ENCODE measurements around the gene MORF4L2. TPM values are rescaled to one million over a fixed set of nuclear protein-coding genes. Genes with fewer than 3 reads are reported as not detected.
"Not testable (repeated sequence)": the region's sequence is repeated elsewhere in the genome, so short reads cannot be mapped to it uniquely, and the experiment has no call there.

MORF4L2 gene
- total RNA-seq, 5 donors from 2014 or later (not counting 1 experiment from before 2014, with no cell fraction given): 72.4 to 152 (median 86.9) TPM

DNA sequence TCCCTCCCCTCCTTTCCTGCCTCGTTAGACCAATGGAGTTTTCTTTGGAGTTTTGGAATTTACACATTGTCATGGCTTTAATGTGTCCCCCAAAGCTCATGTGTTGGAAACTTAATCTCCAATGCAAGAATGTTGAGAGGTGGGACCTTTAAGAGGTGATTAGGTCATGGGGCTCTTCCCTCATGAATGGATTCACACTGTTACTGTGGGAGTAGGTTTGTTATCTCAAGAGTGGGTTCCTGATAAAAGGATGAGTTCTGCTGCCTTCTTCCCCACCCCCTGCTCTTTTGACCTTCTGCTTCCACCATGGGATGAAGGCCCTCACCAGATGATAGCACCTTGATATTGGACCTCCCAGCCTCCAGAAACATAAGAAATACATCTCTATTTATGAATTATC, 16.8 kb downstream of the MORF4L2 start:
- H3K27me3 ChIP-seq (replicated peaks in 1 of 2; ENCODE audit: control insufficient read depth in 2 of 2, extremely low read depth in 1 of 2, insufficient read depth in 2 of 2, low read length in 1 of 2): no peaks in the 10 kb centered on the region
- H3K9me3 Mint-ChIP-seq: no peaks in the 10 kb centered on the region
- WGBS (ENCODE audit: insufficient coverage): no CpG with 5 or more reads among the region's 1 CpG
- H3K27ac ChIP-seq (ENCODE audit: low read length): no peak overlapping the region
- no peak overlapping the region for H3K4me3 Mint-ChIP-seq
- peaks cover 2 to 8% of the 10 kb centered on the region in 2 donors for H3K27me3 Mint-ChIP-seq
- ChIA-PET POLR2A (no interaction called here), CTCF (no interaction called here)
- no peak overlapping the region for H3K27ac Mint-ChIP-seq
- H3K4me1 ChIP-seq (ENCODE audit: control insufficient read depth in 1 of 2, extremely low read depth in 1 of 2, insufficient read depth in 2 of 2, low read length in 2 of 2): no peaks in the 10 kb centered on the region
- H3K4me3 ChIP-seq (ENCODE audit: control insufficient read depth in 1 of 2, extremely low read depth in 1 of 2, low read length in 1 of 2): no peak overlapping the region
- ATAC-seq (replicated peaks in 1 of 4): no peak
- no peaks in the 10 kb centered on the region for H3K9me3 ChIP-seq
- H3K4me1 Mint-ChIP-seq: no peaks in the 10 kb centered on the region
- peaks cover 0 to 4% of the 10 kb centered on the region in 2 donors for H3K36me3 ChIP-seq (ENCODE audit: control insufficient read depth in 2 of 2, extremely low read depth in 1 of 2, insufficient read depth in 1 of 2, low read length in 1 of 2)
- DNase-seq: no peak
- no peaks in the 10 kb centered on the region for H3K36me3 Mint-ChIP-seq

DNA sequence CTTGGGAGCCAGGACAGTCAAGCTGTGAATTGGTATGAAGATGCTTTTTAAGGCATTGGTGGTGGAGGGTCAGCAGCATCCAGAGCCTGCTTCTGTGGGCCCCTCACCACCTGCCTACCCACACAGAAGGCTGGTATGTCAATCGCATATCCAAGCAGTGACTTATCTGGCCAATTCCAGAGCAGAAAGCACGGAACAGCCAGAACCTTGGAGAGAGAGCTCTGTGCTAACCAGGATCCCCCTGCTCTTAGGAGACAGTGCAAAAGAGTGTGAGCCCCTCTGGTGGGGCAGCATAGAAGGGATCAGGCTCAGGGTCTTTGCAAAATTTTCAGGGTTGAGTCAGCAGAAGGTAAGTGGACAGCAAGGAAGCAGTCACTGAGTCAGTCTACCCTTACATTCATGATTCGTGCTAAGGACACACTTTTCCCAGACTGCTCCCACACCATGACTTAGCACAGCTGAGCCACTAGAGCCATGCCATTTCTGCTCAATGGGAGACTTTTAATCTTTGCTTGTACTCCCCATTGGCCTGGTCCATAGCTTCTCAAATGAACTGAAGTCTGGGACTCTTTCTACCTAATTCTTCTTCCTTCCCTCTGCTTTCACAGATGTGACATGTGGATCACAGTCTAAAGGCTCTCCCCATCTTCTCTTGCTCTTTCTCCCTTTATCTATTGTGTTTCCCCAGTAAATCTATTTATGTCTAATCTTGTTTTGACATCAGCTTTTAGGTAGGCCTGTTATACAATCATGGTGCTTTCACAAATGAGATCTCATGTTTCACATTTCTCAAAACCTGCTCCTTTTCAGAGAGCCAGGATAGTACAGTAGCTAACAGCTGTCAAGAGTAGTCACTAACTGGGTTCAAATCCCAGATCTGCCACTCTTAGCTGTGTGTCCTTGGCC, 20.0 kb downstream of the MORF4L2 start:
- CTCF ChIA-PET: interaction anchor here in 1 of 2 donors (0.6 kb wide), 1 partner anchor 22 kb away, joined by 5 read pairs; no protein-coding TSS in a partner anchor
- Histone ChIP-seq H3K27ac (ENCODE audit: low read length) (no peak overlapping the region), H3K36me3 (ENCODE audit: control insufficient read depth in 2 of 2, extremely low read depth in 1 of 2, insufficient read depth in 1 of 2, low read length in 1 of 2) (no peaks in the 10 kb centered on the region), H3K27me3 (replicated peaks in 1 of 2; ENCODE audit: control insufficient read depth in 2 of 2, extremely low read depth in 1 of 2, insufficient read depth in 2 of 2, low read length in 1 of 2) (peaks cover 0 to 7% of the 10 kb centered on the region in 2 experiments), H3K4me3 (ENCODE audit: control insufficient read depth in 1 of 2, extremely low read depth in 1 of 2, low read length in 1 of 2) (no peak overlapping the region), H3K4me1 (ENCODE audit: control insufficient read depth in 1 of 2, extremely low read depth in 1 of 2, insufficient read depth in 2 of 2, low read length in 2 of 2) (no peaks in the 10 kb centered on the region), H3K9me3 (no peaks in the 10 kb centered on the region)
- H3K4me3 Mint-ChIP-seq: no peak overlapping the region
- ATAC-seq (replicated peaks in 1 of 4): no peak
- WGBS (ENCODE audit: insufficient coverage): no CpG with 5 or more reads among the region's 3 CpGs
- POLR2A ChIA-PET: interaction anchor here (0.6 kb wide), 2 partner anchors 10 to 39 kb away, joined by 3 read pairs; no protein-coding TSS in a partner anchor
- H3K27ac Mint-ChIP-seq: no peak overlapping the region
- H3K9me3 Mint-ChIP-seq: no peaks in the 10 kb centered on the region
- H3K27me3 Mint-ChIP-seq: peaks cover 12 to 23% of the 10 kb centered on the region in 2 donors
- no peak for DNase-seq
- H3K4me1 Mint-ChIP-seq: peaks cover 0 to 8% (median 3%) of the 10 kb centered on the region in 3 donors
- no peaks in the 10 kb centered on the region for H3K36me3 Mint-ChIP-seq

DNA sequence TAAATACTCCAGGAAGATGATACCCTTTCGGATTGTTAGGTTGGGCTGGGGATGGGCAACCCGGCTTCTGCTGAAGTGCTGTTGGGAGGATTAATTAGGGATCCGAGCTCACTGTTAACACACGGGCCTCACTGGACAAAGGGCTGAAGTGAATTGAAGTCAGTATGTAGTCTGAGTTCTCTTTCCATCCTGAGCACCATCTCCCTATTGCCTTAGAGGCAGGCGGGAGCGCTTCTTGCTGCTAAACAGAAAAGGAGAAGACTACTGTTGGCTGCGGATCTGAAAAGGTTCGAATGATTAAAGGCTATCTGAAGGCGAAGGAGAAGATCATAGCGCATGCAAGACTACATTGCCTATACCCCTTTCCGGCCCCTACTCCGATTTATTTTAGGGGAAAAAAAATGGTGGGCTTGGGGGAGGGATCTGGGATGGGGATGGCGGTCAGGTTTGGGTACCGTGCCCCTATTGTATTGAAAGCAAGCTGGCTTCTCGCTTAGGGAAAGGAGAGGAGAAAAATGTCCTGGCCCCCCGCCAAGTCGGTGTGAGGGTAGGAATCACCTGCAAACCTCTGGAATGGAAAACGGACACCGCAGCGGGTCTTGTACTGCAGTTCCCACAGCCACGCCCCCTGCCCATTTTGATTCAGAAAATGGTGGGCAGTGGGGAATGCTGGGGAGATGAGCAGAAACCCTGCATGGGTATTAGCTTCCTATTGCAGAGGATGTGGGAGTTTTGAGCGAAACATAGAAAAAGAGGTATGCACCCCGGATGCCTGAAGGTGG, 22.3 kb downstream of the MORF4L2 start:
- Mint-ChIP-seq H3K36me3 (no peaks in the 10 kb centered on the region), H3K9me3 (no peaks in the 10 kb centered on the region), H3K27me3 (peaks cover 18 to 31% of the 10 kb centered on the region in 2 donors), H3K4me3 (no peak overlapping the region), H3K4me1 (peaks cover 0 to 8% (median 3%) of the 10 kb centered on the region in 3 donors), H3K27ac (no peak overlapping the region)
- POLR2A ChIA-PET: no interaction called here
- Histone ChIP-seq H3K27me3 (replicated peaks in 1 of 2; ENCODE audit: control insufficient read depth in 2 of 2, extremely low read depth in 1 of 2, insufficient read depth in 2 of 2, low read length in 1 of 2) (peaks cover 0 to 7% of the 10 kb centered on the region in 2 experiments), H3K9me3 (no peaks in the 10 kb centered on the region), H3K4me1 (ENCODE audit: control insufficient read depth in 1 of 2, extremely low read depth in 1 of 2, insufficient read depth in 2 of 2, low read length in 2 of 2) (no peaks in the 10 kb centered on the region), H3K36me3 (ENCODE audit: control insufficient read depth in 2 of 2, extremely low read depth in 1 of 2, insufficient read depth in 1 of 2, low read length in 1 of 2) (no peaks in the 10 kb centered on the region), H3K4me3 (ENCODE audit: control insufficient read depth in 1 of 2, extremely low read depth in 1 of 2, low read length in 1 of 2) (no peak overlapping the region), H3K27ac (ENCODE audit: low read length) (no peak overlapping the region)
- no peak for DNase-seq
- ATAC-seq (replicated peaks in 1 of 4): no peak
- CTCF ChIA-PET: no interaction called here
- 48% methylated on average over 5 of the region's 23 CpGs for WGBS (ENCODE audit: insufficient coverage)

DNA sequence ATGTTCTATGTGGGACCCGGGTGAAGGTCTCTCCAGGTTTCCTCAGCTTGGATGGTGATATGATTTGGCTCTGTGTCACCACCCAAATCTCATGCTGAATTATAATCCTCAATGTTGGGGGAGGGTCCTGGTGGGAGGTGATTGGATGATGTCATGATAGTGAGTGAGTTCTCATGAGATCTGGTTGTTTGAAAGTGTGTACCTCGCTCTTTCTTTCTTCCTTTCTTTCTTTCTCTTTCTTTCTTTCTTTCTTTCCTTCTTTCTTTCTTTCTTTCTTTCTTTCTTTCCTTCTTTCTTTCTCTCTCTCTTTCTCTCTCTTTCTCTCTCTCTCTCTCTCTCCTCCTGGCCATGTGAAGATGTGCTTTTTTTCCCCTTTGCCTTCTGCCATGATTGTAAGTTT, 27.0 kb downstream of the MORF4L2 start:
- Mint-ChIP-seq H3K4me1 (peaks cover 5 to 13% (median 7%) of the 10 kb centered on the region in 3 donors), H3K27me3 (peaks cover 15 to 47% of the 10 kb centered on the region in 2 donors)
- H3K27ac ChIP-seq (ENCODE audit: low read length); DNase-seq; CTCF ChIA-PET; H3K4me1 ChIP-seq (ENCODE audit: control insufficient read depth in 1 of 2, extremely low read depth in 1 of 2, insufficient read depth in 2 of 2, low read length in 2 of 2); H3K36me3 Mint-ChIP-seq; H3K27ac Mint-ChIP-seq; H3K4me3 ChIP-seq (ENCODE audit: control insufficient read depth in 1 of 2, extremely low read depth in 1 of 2, low read length in 1 of 2); H3K27me3 ChIP-seq (replicated peaks in 1 of 2; ENCODE audit: control insufficient read depth in 2 of 2, extremely low read depth in 1 of 2, insufficient read depth in 2 of 2, low read length in 1 of 2); H3K36me3 ChIP-seq (ENCODE audit: control insufficient read depth in 2 of 2, extremely low read depth in 1 of 2, insufficient read depth in 1 of 2, low read length in 1 of 2); POLR2A ChIA-PET; H3K9me3 Mint-ChIP-seq; H3K4me3 Mint-ChIP-seq; ATAC-seq (replicated peaks in 1 of 4); H3K9me3 ChIP-seq: not testable (repeated sequence)
- no CpG with 5 or more reads among the region's 2 CpGs for WGBS (ENCODE audit: insufficient coverage)

DNA sequence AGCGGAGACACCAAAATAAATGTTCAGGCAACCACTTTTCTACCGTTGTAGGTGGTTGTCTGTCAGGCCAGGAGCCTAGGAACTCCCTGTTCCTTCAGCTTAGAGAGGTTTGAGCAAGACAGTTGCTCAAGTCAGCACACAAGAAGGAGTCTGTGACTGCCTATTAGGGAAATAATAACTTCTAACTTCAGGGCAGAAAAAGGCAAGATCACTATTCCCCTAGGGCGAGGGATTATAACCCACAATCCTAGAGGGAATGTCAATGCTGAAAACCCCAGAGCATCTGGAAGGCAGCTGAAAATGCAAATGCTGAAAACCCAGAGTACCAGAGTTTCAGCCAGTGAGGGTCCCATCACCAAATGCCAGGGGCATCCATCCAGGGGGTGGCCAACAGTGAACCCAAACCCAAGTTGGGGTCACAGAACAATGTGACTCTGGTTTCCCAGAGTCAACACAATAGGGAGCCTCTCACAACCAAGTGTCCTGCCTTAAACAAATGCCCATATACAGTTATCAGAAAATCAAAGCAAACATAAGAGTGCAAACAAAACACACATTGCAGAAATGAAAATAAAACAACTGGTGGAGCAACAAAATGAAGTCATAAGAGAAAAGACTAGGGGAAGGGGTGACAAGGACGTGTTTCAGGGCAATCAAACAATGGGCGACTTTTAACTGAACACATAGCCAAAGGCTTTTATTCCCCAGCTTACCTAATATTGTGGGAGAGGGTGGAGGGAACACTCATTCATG, 27.6 kb downstream of the MORF4L2 start:
- Histone ChIP-seq H3K27me3 (replicated peaks in 1 of 2; ENCODE audit: control insufficient read depth in 2 of 2, extremely low read depth in 1 of 2, insufficient read depth in 2 of 2, low read length in 1 of 2) (peaks cover 0 to 1% of the 10 kb centered on the region in 2 experiments), H3K27ac (ENCODE audit: low read length) (no peak overlapping the region), H3K9me3 (no peaks in the 10 kb centered on the region), H3K36me3 (ENCODE audit: control insufficient read depth in 2 of 2, extremely low read depth in 1 of 2, insufficient read depth in 1 of 2, low read length in 1 of 2) (no peaks in the 10 kb centered on the region), H3K4me3 (ENCODE audit: control insufficient read depth in 1 of 2, extremely low read depth in 1 of 2, low read length in 1 of 2) (no peak overlapping the region), H3K4me1 (ENCODE audit: control insufficient read depth in 1 of 2, extremely low read depth in 1 of 2, insufficient read depth in 2 of 2, low read length in 2 of 2) (peaks cover 0 to 2% of the 10 kb centered on the region in 2 experiments)
- H3K4me3 Mint-ChIP-seq: no peak overlapping the region
- H3K36me3 Mint-ChIP-seq: no peaks in the 10 kb centered on the region
- no peak for ATAC-seq (replicated peaks in 1 of 4)
- 100% methylated on average over 1 of the region's 5 CpGs for WGBS (ENCODE audit: insufficient coverage)
- H3K9me3 Mint-ChIP-seq: peaks cover 0 to 4% (median 0%) of the 10 kb centered on the region in 3 donors
- H3K27ac Mint-ChIP-seq: no peak overlapping the region
- no peak for DNase-seq
- CTCF ChIA-PET: no interaction called here
- H3K4me1 Mint-ChIP-seq: peaks cover 4 to 7% (median 5%) of the 10 kb centered on the region in 3 donors
- POLR2A ChIA-PET: no interaction called here
- peaks cover 11 to 41% of the 10 kb centered on the region in 2 donors for H3K27me3 Mint-ChIP-seq

DNA sequence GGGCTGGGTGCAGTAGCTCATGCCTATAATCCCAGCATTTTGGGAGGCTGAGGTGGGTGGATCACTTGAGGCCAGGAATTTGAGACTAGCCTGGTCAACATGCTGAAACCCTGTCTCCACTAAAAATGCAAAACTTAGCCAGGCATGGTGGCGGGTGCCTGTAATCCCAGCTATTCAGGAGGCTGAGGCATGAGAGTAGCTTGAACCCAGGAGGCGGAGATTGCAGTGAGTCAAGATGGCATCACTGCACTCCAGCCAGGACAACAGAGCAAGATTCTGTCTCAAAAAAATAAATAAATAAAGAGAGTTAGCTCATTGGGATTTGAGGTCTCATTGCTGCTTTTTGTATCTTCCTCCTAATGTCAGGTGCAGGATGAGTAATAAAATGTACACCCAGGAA, 29.4 kb downstream of the MORF4L2 start:
- H3K27me3 Mint-ChIP-seq: peaks cover 6 to 30% of the 10 kb centered on the region in 2 donors
- H3K36me3 ChIP-seq (ENCODE audit: control insufficient read depth in 2 of 2, extremely low read depth in 1 of 2, insufficient read depth in 1 of 2, low read length in 1 of 2); DNase-seq; H3K4me3 ChIP-seq (ENCODE audit: control insufficient read depth in 1 of 2, extremely low read depth in 1 of 2, low read length in 1 of 2); CTCF ChIA-PET; H3K9me3 ChIP-seq; H3K9me3 Mint-ChIP-seq; H3K36me3 Mint-ChIP-seq; H3K27ac Mint-ChIP-seq; H3K4me1 Mint-ChIP-seq; H3K4me3 Mint-ChIP-seq; H3K4me1 ChIP-seq (ENCODE audit: control insufficient read depth in 1 of 2, extremely low read depth in 1 of 2, insufficient read depth in 2 of 2, low read length in 2 of 2); H3K27ac ChIP-seq (ENCODE audit: low read length); ATAC-seq (replicated peaks in 1 of 4); POLR2A ChIA-PET; H3K27me3 ChIP-seq (replicated peaks in 1 of 2; ENCODE audit: control insufficient read depth in 2 of 2, extremely low read depth in 1 of 2, insufficient read depth in 2 of 2, low read length in 1 of 2): not testable (repeated sequence)
- no CpG with 5 or more reads among the region's 2 CpGs for WGBS (ENCODE audit: insufficient coverage)
